DMS53 (cell line): ENCODE measurements around the gene DLG1.

Experiments used
- DNase-seq: peaks from one replicate; lab custom pipeline; 2025; lab: John Stamatoyannopoulos, UW

Gene DLG1

DNA sequence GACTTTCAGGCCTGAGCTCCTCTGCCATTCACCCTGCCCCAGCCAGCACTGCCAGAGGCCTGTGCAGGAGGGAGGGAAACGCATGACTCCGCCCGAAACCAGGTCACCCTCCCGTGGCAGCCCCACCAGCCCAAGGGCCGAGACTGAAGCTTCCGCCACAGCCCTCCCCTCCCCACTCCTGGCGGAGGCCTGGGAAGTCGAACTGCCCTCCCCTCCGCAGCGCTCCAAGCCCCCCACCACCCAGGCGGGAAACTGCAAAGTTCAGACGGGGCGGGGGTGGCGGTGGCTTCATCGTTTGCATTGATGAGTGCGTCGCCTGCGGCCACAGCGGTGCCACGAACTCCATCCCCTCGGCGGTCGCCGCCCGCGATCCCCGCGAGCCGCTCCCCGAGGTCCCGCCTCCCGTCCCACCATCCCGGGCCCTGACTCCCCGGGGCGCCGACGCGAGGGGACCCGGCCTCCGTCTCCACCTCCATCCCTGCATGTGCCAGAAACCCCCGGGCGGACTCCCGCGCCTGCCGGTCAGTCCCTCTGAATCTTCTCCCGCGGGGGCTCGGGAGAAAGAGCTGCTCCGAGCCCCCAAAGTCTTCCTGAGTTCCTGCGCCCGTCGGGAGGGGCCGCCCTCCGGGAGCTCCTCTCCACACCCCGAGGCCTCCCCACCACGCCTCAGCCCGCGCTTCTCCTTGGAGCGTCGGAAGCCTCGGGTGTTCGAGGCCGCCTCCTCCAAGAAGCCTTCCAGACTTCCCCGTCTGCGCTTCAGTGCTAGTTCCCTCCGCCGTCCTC is 269.5 kb downstream of the DLG1 start:
- DNase-seq, result peak; percentile 57

DNA sequence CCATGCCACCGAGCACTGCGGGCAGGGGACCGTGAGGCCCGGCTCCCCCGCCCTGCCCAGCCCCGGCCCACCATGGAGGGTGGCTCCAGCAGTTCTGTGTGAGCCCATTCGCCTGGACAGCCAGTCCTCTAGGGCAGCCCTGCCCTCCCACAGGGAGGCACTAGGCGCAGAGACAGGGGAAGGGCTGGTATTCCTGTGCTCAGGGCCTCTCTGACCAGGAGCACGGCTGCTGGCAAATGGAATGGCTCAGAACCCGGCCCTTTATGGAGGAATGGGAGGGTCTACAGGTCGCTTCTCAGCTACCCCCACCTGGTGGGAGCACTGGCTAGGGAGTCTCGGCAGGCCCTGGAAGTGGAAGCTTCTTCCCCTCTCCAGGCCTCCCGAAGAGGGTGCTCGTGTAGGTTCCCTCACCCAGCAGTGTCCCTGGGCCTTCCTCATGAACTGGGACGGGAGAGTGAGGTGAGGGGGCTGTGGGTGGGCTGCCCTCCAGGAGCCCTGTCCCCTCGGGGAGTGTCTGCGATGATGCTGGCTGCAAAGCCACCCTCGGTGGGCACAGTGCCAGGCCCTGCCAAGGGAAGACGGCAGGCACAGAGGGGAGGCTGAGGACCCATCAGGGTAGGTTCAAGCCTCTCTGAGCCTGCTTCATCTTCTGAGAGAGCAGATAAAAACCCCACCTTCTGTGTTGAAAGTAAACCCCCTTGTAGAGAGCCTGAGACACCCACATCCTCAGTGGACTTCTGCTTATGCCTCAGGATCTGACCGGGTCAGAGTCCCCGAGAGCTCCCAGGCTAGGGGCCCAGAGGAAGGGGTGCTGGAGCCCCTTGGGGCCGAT is 270.3 kb downstream of the DLG1 start:
- DNase-seq, result no peak

DNA sequence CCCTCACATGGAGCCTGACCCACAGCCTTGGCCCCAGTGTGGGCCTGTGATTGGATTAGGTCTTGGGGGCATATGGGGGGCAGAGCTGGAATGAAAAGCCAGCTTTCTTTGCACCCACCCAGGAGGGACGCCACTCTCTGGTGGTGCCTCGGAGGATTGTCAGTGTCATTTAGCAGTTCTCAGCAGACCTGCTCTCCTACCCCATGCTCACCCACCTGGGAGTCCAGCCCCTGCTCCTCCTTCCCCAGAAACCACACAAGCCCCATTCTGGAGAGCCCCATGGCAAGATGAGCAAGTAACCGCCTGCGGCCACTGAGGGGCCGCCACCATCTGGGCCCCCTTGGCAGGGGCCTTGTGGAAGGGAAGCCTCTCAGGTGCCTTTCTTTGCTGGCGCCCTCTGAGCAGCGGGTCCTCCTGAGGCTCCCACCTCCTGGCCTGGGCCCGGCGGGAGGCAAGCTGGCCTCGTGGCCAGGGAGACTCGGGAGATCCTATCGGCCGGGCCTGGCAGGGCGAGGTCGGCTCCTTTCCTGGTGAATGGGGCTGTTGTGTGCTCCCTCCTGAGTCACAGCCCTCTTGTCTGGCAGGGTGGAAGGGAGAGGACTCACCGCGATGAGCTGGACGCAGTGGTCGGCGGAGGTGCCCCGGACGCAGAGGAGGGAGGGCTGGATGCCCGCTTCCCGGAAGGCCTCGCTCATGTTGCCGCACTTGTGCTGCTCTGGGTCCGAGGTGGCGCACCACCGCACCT is 271.1 kb downstream of the DLG1 start:
- no peak for DNase-seq

- DNase-seq, result peak; percentile 10
Observed at GRCh38 chr3:197026481-197026866, 271.9 kb downstream of the DLG1 start.

- no peak for DNase-seq
Observed at GRCh38 chr3:197025736-197026480, 272.5 kb downstream of the DLG1 start.

DNA sequence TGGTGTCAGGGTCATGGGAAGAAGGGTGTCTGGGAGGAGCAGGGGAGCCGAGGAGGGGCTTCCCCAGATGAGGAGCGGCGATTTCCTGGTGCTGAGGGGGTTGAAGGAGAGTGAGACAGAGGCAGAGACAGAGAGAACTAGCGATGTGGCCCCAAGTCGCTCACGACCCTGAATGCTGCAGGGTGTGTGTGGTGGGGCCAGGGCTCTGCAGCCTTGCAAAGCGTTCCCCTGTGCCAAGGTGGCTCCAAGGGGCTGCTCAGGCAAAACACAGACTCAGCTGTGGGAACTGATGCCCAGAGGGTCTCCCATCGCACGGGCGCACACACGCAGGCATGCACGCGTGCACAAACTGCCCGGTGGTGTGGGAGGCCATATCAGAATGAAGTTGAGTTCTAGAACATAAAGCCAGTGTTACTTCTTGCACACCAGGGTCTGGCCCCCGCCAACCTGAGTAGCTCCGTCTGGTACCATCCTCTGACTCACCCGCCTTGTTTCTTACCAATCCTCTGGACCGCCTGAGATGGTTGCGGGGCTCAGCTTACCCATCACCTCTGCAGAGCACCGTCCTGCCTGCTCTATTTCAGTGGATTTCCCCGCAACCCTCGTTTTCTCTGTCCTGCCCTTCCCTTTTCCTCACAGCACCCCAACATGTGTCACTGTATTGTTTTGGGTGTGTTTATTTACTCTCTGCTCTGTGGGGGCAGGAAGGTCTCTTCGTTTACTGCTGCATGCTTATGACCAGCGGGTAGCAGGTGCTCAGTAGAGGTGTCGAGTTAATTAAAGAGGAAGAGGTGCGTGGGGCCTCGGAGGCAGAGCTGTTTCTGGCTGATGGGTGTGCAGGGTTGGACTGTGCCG is 273.3 kb downstream of the DLG1 start:
- no peak for DNase-seq

- peak; percentile 87 for DNase-seq
Observed at GRCh38 chr3:197023998-197024651, 274.3 kb downstream of the DLG1 start.

- DNase-seq, result peak; percentile 93
Observed at GRCh38 chr3:197023241-197023997, 275.0 kb downstream of the DLG1 start.

GRCh38 chr3:197022405-197023231 is 275.8 kb downstream of the DLG1 start:
- peak; percentile 54 for DNase-seq

DNA sequence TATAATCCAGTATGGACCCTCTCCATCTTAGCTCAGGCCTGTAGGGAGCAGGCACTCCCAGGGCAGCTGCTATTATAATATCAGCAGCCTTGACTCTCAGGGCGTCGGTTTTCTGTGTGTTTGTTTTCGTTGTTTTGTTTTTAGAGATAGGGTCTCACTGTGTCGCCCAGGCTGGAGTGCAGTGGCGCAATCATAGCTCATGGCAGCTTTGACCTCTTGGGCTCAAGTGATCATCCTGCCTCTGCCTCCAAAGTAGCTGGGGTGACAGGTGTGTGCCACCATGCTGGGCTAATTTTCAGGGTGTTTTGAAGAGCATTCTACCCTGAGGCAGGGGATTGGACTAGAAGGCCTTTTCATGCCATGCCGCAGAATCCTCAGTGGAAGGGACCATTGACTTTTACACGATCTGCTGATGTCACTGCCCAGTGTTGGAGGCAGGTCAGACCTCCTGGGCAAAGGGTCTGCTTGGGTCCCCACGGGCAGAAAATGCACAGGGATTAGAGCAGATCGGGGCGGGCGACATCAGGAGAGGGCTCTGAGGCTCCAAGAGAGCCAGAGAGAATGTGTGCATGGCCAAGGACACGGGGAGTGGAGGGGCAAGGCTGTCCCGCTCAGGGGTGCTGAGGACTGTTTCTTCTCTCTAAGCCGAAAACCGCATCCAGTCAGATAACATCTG is 276.5 kb downstream of the DLG1 start:
- no peak for DNase-seq

DNA sequence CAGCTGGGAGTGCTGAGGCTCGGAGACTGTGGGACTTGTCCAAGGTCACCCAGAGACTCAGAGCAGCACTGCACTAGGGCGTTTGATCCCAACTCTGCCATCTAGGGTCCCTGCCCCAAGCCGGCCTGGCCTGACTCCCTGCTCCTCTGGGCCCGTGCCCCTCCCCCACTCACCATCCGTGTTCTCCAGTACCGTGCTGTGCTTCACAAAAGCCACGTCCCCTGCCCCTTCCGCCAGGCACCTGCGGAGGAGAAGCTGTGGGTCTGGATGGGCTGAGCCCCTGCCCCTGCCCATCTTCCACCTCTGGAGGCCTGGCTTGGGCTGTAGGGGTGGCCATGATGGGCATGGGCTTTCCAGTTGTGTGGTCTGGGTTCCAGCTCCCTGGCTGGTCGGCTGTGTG is 277.2 kb downstream of the DLG1 start:
- DNase-seq, result no peak

- DNase-seq, result no peak
Observed at GRCh38 chr3:197019535-197019934, 278.9 kb downstream of the DLG1 start.

- DNase-seq, result no peak
Observed at GRCh38 chr3:197019021-197019420, 279.4 kb downstream of the DLG1 start.

- no peak for DNase-seq
Observed at GRCh38 chr3:197017003-197017402, 281.4 kb downstream of the DLG1 start.

DNA sequence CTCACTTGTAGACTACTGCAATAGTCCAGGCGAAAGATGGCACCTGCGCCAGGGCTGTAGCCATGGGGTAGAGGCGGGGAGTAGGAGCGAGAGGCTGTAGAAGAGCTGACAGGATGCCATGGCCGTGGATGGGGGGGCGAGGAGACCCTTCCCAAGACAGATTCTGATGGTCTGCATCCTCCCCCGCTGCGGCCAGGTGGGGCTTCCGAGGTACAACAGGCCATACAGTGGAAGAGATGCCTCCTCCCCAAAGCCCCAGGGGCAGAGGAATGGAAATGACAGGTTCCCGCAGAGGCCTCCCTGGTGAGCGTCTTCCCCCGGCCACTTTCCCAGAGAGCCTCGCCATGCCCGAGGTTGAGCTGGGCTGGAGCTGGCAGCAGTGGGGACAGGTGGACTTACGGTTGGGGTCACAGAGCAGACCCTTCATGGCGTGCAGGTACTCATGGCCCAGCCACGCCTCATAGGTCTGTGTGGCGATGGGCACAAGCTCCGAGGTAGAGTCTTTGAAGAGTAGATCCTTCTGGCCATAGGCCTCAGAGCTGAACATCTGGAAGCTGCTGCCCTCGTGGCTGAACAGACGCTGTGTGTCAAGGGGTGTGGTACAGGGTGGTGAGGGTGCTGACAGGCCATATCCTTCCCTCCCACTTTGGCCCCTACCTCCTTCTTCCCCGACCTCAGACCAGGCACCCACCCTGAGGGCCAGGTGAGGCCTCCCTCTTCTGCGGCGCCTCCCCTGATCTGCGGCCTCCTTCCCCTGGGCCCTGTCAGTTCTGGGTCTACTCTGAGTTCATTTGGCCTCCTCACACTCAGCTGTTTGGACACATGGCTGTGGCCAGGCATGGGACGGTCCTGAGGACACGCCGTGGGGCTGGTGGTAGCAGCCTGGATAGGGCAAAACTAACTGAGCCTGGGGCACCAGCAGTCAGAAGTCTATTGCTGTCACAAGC is 282.3 kb downstream of the DLG1 start:
- no peak for DNase-seq

DNA sequence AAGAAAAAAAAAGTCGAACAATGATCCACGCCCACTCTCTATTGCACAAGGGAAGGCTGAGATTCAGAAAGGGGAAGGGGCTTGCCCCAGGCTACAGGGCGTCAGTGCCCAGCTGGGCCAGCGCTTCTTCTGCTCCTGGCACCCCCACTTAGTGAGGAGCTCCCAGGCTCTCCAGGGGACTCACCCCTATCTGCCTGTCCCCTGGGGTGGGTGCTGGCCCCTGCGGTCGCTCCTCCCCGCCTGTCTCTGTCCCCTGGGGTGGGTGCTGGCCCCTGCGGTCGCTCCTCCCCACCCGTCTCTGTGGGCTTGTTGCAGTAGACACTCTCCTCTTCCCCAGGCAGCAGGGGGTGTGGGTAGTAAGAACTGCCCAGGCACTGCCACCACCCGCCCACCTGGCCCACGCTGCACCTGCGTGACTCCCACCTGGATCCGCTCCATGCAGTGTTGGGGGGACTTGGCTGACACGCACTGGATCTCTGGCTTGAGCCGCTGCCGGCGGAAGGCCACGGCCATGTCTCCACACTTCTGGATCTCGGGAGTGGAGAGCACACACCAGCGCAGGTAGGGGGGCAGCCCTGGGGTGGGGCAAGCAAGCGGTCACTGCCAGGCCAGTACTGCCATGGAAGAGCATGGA is 283.4 kb downstream of the DLG1 start:
- DNase-seq, result no peak

- DNase-seq, result no peak
Observed at GRCh38 chr3:197014024-197014423, 284.4 kb downstream of the DLG1 start.
